Measurements from ENCODE around the gene COQ8A. TPM values are rescaled to one million over a fixed set of nuclear protein-coding genes. Genes with fewer than 3 reads are reported as not detected.

COQ8A gene
- total and polyA plus RNA-seq, 4 donors = 16.2 to 50.5 (median 29.1) TPM

GRCh38 chr1:226946841-226947240, 6.7 kb downstream of the COQ8A start:
- DNase-seq (no peak), ATAC-seq (ENCODE audit: insufficient read depth, low FRiP score) (no peak)
- TF ChIP-seq CTCF (IDR thresholded peaks at IDR 0.05; ENCODE audit: control extremely low read depth, extremely low read depth) = no peak
- H3K4me3 ChIP-seq = no peak overlapping the region
- H3K27ac ChIP-seq (ENCODE audit: low read depth in 1 of 2, low read length in 1 of 2) = peak overlapping the region; percentile 35 to 79
- WGBS, 2 donors = 70 to 81% methylated on average over 3 of the region's 3 CpGs
- H3K9me3 ChIP-seq (ENCODE audit: control insufficient read depth in 4 of 4, insufficient read depth in 3 of 4, low read length in 3 of 4) = peaks cover 0 to 6% (median 1%) of the 10 kb centered on the region in 4 donors
- H3K36me3 ChIP-seq (ENCODE audit: control insufficient read depth in 4 of 4, insufficient read depth in 4 of 4, low read length in 4 of 4) = no peaks in the 10 kb centered on the region
- H3K27me3 ChIP-seq (ENCODE audit: control insufficient read depth in 3 of 3, insufficient read depth in 3 of 3, low read length in 2 of 3) = no peaks in the 10 kb centered on the region
- H3K4me1 ChIP-seq (ENCODE audit: control insufficient read depth in 5 of 5, insufficient read depth in 5 of 5, low read length in 5 of 5) = peaks cover 0 to 28% (median 15%) of the 10 kb centered on the region in 5 donors
- H3K9ac ChIP-seq (ENCODE audit: insufficient read depth in 1 of 2, low read length in 2 of 2) = no peak overlapping the region

- Histone ChIP-seq H3K27ac (ENCODE audit: low read depth in 1 of 2, low read length in 1 of 2) (no peak overlapping the region), H3K4me1 (ENCODE audit: control insufficient read depth in 5 of 5, insufficient read depth in 5 of 5, low read length in 5 of 5) (peaks cover 0 to 24% (median 15%) of the 10 kb centered on the region in 5 donors), H3K9me3 (ENCODE audit: control insufficient read depth in 4 of 4, insufficient read depth in 3 of 4, low read length in 3 of 4) (peaks cover 0 to 6% (median 1%) of the 10 kb centered on the region in 4 donors), H3K9ac (ENCODE audit: insufficient read depth in 1 of 2, low read length in 2 of 2) (no peak overlapping the region), H3K4me3 (no peak overlapping the region), H3K27me3 (ENCODE audit: control insufficient read depth in 3 of 3, insufficient read depth in 3 of 3, low read length in 2 of 3) (no peaks in the 10 kb centered on the region), H3K36me3 (ENCODE audit: control insufficient read depth in 4 of 4, insufficient read depth in 4 of 4, low read length in 4 of 4) (no peaks in the 10 kb centered on the region)
- 90 to 96% methylated on average over 2 of the region's 2 CpGs for WGBS, 2 donors
- no peak for TF ChIP-seq CTCF (IDR thresholded peaks at IDR 0.05; ENCODE audit: control extremely low read depth, extremely low read depth)
- ATAC-seq (ENCODE audit: insufficient read depth, low FRiP score) (no peak), DNase-seq (no peak)
Measured at GRCh38 chr1:226948051-226948450, 8.0 kb downstream of the COQ8A start.

- no peak overlapping the region for H3K9ac ChIP-seq (ENCODE audit: insufficient read depth in 1 of 2, low read length in 2 of 2)
- peaks cover 0 to 6% (median 1%) of the 10 kb centered on the region in 4 donors for H3K9me3 ChIP-seq (ENCODE audit: control insufficient read depth in 4 of 4, insufficient read depth in 3 of 4, low read length in 3 of 4)
- H3K27ac ChIP-seq (ENCODE audit: low read depth in 1 of 2, low read length in 1 of 2) = no peak overlapping the region
- no peaks in the 10 kb centered on the region for H3K27me3 ChIP-seq (ENCODE audit: control insufficient read depth in 3 of 3, insufficient read depth in 3 of 3, low read length in 2 of 3)
- 96 to 99% methylated on average over 6 of the region's 6 CpGs for WGBS, 2 donors
- no peak for TF ChIP-seq CTCF (IDR thresholded peaks at IDR 0.05; ENCODE audit: control extremely low read depth, extremely low read depth)
- no peak for DNase-seq
- H3K4me1 ChIP-seq (ENCODE audit: control insufficient read depth in 5 of 5, insufficient read depth in 5 of 5, low read length in 5 of 5) = peaks cover 0 to 24% (median 15%) of the 10 kb centered on the region in 5 donors
- H3K4me3 ChIP-seq = no peak overlapping the region
- no peaks in the 10 kb centered on the region for H3K36me3 ChIP-seq (ENCODE audit: control insufficient read depth in 4 of 4, insufficient read depth in 4 of 4, low read length in 4 of 4)
- no peak for ATAC-seq (ENCODE audit: insufficient read depth, low FRiP score)
Measured at GRCh38 chr1:226948480-226948879, 8.4 kb downstream of the COQ8A start.

- peaks cover 0 to 22% (median 15%) of the 10 kb centered on the region in 5 donors for H3K4me1 ChIP-seq (ENCODE audit: control insufficient read depth in 5 of 5, insufficient read depth in 5 of 5, low read length in 5 of 5)
- no peaks in the 10 kb centered on the region for H3K27me3 ChIP-seq (ENCODE audit: control insufficient read depth in 3 of 3, insufficient read depth in 3 of 3, low read length in 2 of 3)
- H3K36me3 ChIP-seq (ENCODE audit: control insufficient read depth in 4 of 4, insufficient read depth in 4 of 4, low read length in 4 of 4) = no peaks in the 10 kb centered on the region
- ATAC-seq (ENCODE audit: insufficient read depth, low FRiP score) (no peak), DNase-seq (no peak)
- no peak for TF ChIP-seq CTCF (IDR thresholded peaks at IDR 0.05; ENCODE audit: control extremely low read depth, extremely low read depth)
- H3K9ac ChIP-seq (ENCODE audit: insufficient read depth in 1 of 2, low read length in 2 of 2) = no peak overlapping the region
- no peak overlapping the region for H3K4me3 ChIP-seq
- WGBS, 2 donors = 93 to 97% methylated on average over 15 of the region's 15 CpGs
- H3K27ac ChIP-seq (ENCODE audit: low read depth in 1 of 2, low read length in 1 of 2) = no peak overlapping the region
- H3K9me3 ChIP-seq (ENCODE audit: control insufficient read depth in 4 of 4, insufficient read depth in 3 of 4, low read length in 3 of 4) = peaks cover 0 to 6% (median 1%) of the 10 kb centered on the region in 4 donors
Measured at GRCh38 chr1:226948996-226949395, 8.9 kb downstream of the COQ8A start.

All from lung (tissue), 12 donors.